WTC11 (cell line): ENCODE data around the gene ADNP2. TPM values are rescaled to one million over a fixed set of nuclear protein-coding genes. Genes with fewer than 3 reads are reported as not detected.

Experiments
- ATAC-seq: fragments of 200-7000 bp; cut with Tn5 transposase; 2 replicates; pipeline ENCODE4 v1.10.0; 2021; ENCODE audit warnings: mild to moderate bottlenecking, moderate library complexity
- CTCF ChIA-PET: fragments of 300-600 bp; sonication (Branson Sonifier 250); formaldehyde crosslinking; loops from one replicate; lab custom pipeline; 2021; ENCODE audit warnings: antibody characterized with exemption; lab: Charles Lee
- POLR2A ChIA-PET: fragments of 350-600 bp; sonication (Branson Sonifier 250); formaldehyde crosslinking; loops from one replicate; lab custom pipeline; 2021; ENCODE audit warnings: antibody characterized with exemption; lab: Charles Lee
- DNase-seq: peaks from one replicate; pipeline ENCODE4 v3.0.0; 2021; ENCODE audit warnings: low spot score
- H3K27ac Mint-ChIP-seq: 2 replicates; pipeline ENCODE4 v1.8.0; 2021; ENCODE audit warnings: mixed read lengths
- H3K27me3 Mint-ChIP-seq: 2 replicates; pipeline ENCODE4 v1.8.0; 2021; ENCODE audit warnings: low read depth, mild to moderate bottlenecking, moderate library complexity, mixed read lengths
- H3K36me3 Mint-ChIP-seq: 2 replicates; pipeline ENCODE4 v1.8.0; 2021; ENCODE audit warnings: mixed read lengths
- H3K4me1 Mint-ChIP-seq: 2 replicates; pipeline ENCODE4 v1.8.0; 2022; ENCODE audit warnings: mixed read lengths
- H3K4me3 Mint-ChIP-seq: 2 replicates; pipeline ENCODE4 v1.8.0; 2021; ENCODE audit warnings: mild to moderate bottlenecking, moderate library complexity, mixed read lengths
- H3K9me3 Mint-ChIP-seq: 2 replicates; pipeline ENCODE4 v1.8.0; 2021; ENCODE audit warnings: mixed read lengths
- ELF4 ChIP-seq: sonication (generic); formaldehyde crosslinking; IDR thresholded peaks from 2 replicates; pipeline ENCODE4 v1.8.1; 2022; ENCODE audit warnings: low read depth, mild to moderate bottlenecking, moderate library complexity, missing genetic modification reagents
- FOXP1 ChIP-seq: sonication (generic); formaldehyde crosslinking; IDR thresholded peaks from 2 replicates; pipeline ENCODE4 v1.8.0; 2022; ENCODE audit warnings: missing genetic modification reagents, mild to moderate bottlenecking, moderate library complexity, borderline replicate concordance
- GRHL2 ChIP-seq: fragments of 250-450 bp; sonication (Bioruptor Pico); IDR thresholded peaks from 2 replicates; pipeline ENCODE4 v1.8.0; 2022; ENCODE audit warnings: mild to moderate bottlenecking, moderate library complexity; ENCODE audit not compliant: insufficient replicate concordance, severe bottlenecking
- GTF2I ChIP-seq: fragments of 250-450 bp; sonication (Bioruptor Pico); conservative IDR thresholded peaks from 2 replicates; pipeline ENCODE4 v1.4.0; 2021; ENCODE audit warnings: mild to moderate bottlenecking
- HMGA2 ChIP-seq: fragments of 250-450 bp; sonication (Bioruptor Pico); IDR thresholded peaks from 2 replicates; pipeline ENCODE4 v1.4.0; 2021; ENCODE audit warnings: mild to moderate bottlenecking, moderate library complexity
- MXD4 ChIP-seq: fragments of 250-450 bp; sonication (Bioruptor Pico); IDR thresholded peaks from 2 replicates; pipeline ENCODE4 v1.8.0; 2021; ENCODE audit warnings: mild to moderate bottlenecking, moderate library complexity, borderline replicate concordance
- MYBL2 ChIP-seq: sonication (generic); formaldehyde crosslinking; IDR thresholded peaks from 2 replicates; pipeline ENCODE4 v1.8.1; 2023; ENCODE audit warnings: mild to moderate bottlenecking, moderate library complexity, missing genetic modification reagents
- NFYB ChIP-seq: sonication (generic); formaldehyde crosslinking; conservative IDR thresholded peaks from 2 replicates; pipeline ENCODE4 v1.8.0; 2022; ENCODE audit warnings: low read depth, missing genetic modification reagents
- NR1H2 ChIP-seq: sonication (generic); formaldehyde crosslinking; IDR thresholded peaks from 2 replicates; pipeline ENCODE4 v1.9.0; 2021; ENCODE audit warnings: mild to moderate bottlenecking, moderate library complexity, missing genetic modification reagents
- SOX15 ChIP-seq: fragments of 250-450 bp; sonication (Bioruptor Pico); IDR thresholded peaks from 2 replicates; pipeline ENCODE4 v1.9.0; 2021; ENCODE audit warnings: mild to moderate bottlenecking
- SP1 ChIP-seq: sonication (generic); formaldehyde crosslinking; conservative IDR thresholded peaks from 2 replicates; pipeline ENCODE4 v1.8.1; 2022; ENCODE audit warnings: missing genetic modification reagents
- TEAD4 ChIP-seq: sonication (generic); formaldehyde crosslinking; IDR thresholded peaks from 2 replicates; pipeline ENCODE4 v1.8.0; 2022; ENCODE audit warnings: mild to moderate bottlenecking, missing genetic modification reagents
- TP53 ChIP-seq: sonication (generic); formaldehyde crosslinking; IDR thresholded peaks from 2 replicates; pipeline ENCODE4 v1.8.1; 2023; ENCODE audit warnings: mild to moderate bottlenecking, missing genetic modification reagents
- ZNF396 ChIP-seq: fragments of 250-450 bp; sonication (Bioruptor Pico); IDR thresholded peaks from 2 replicates; pipeline ENCODE4 v1.8.0; 2021; ENCODE audit warnings: mild to moderate bottlenecking, moderate library complexity, borderline replicate concordance
- total RNA-seq: library from RNA; stranded (reverse); gene quantifications from 3 replicates; pipeline ENCODE4 v1.2.3, GENCODE V29; 2021
- TF ChIP-seq, protein P1 (sequence below): sonication (generic); formaldehyde crosslinking; IDR thresholded peaks from 2 replicates; pipeline ENCODE4 v1.8.1; 2023; ENCODE audit warnings: mild to moderate bottlenecking, missing genetic modification reagents, moderate library complexity
- TF ChIP-seq, protein P2 (sequence below): fragments of 250-450 bp; sonication (Bioruptor Pico); IDR thresholded peaks from 2 replicates; pipeline ENCODE4 v1.9.0; 2021; ENCODE audit warnings: mild to moderate bottlenecking
- TF ChIP-seq, protein P3 (sequence below): sonication (generic); formaldehyde crosslinking; IDR thresholded peaks from 2 replicates; pipeline ENCODE4 v1.8.0; 2022; ENCODE audit warnings: missing genetic modification reagents
- TF ChIP-seq, protein P4 (sequence below): sonication (generic); formaldehyde crosslinking; IDR thresholded peaks from 2 replicates; pipeline ENCODE4 v1.8.0; 2022; ENCODE audit warnings: mild to moderate bottlenecking, missing genetic modification reagents
- TF ChIP-seq, protein P5 (sequence below): sonication (generic); formaldehyde crosslinking; IDR thresholded peaks from 2 replicates; pipeline ENCODE4 v1.8.1; 2022; ENCODE audit warnings: mild to moderate bottlenecking, missing genetic modification reagents, moderate library complexity, borderline replicate concordance
- TF ChIP-seq, protein P6 (sequence below): fragments of 250-450 bp; sonication (Bioruptor Pico); IDR thresholded peaks from 2 replicates; pipeline ENCODE4 v1.9.0; 2021; ENCODE audit warnings: mild to moderate bottlenecking
- TF ChIP-seq, protein P7 (sequence below): sonication (generic); formaldehyde crosslinking; IDR thresholded peaks from 2 replicates; pipeline ENCODE4 v1.8.1; 2023; ENCODE audit warnings: mild to moderate bottlenecking, missing genetic modification reagents

Gene ADNP2
- total RNA-seq, 1 experiment from 2014 or later: 56.0 TPM

DNA sequence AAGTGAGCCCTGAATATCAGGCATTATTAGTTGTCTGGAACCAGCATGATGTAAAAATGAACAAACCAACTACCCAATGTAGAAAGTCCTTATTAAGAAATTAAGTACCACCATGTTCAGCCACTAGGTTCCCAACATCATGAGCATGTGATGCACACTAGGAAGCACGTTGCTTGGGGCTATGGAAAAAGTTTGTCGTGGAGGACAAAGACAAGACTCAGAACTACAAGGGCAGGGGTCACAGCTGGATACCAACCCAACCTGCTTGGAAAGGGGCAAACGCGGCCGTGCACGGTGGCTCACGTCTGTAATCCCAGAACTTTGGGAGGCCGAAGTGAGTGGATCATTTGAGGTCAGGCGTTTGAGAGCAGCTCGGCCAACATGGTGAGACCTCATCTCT is 64.0 kb downstream of the ADNP2 start:
- POLR2A ChIA-PET: interaction anchor here (0.7 kb wide), 1 partner anchor 64 kb away, joined by 3 read pairs; no protein-coding TSS in a partner anchor
- TF ChIP-seq TP53 (CRISPR knock-in tag): no peak
- TF ChIP-seq, protein P1, sequence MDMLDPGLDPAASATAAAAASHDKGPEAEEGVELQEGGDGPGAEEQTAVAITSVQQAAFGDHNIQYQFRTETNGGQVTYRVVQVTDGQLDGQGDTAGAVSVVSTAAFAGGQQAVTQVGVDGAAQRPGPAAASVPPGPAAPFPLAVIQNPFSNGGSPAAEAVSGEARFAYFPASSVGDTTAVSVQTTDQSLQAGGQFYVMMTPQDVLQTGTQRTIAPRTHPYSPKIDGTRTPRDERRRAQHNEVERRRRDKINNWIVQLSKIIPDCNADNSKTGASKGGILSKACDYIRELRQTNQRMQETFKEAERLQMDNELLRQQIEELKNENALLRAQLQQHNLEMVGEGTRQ: no peak
- TF ChIP-seq GTF2I (CRISPR knock-in tag): no peak
- no peak for TF ChIP-seq TEAD4 (CRISPR knock-in tag)
- TF ChIP-seq ELF4: no peak
- TF ChIP-seq NR1H2 (CRISPR knock-in tag): no peak
- no peak for TF ChIP-seq SP1 (CRISPR knock-in tag)
- no peak for TF ChIP-seq HMGA2
- DNase-seq (no peak), ATAC-seq (no peak)
- no peaks in the 10 kb centered on the region for H3K9me3 Mint-ChIP-seq
- 0 out of 2 replicates have a peak, but pooled peaks cover 4% of the 10 kb centered on the region for H3K27me3 Mint-ChIP-seq
- H3K4me3 Mint-ChIP-seq: no peak overlapping the region
- no peaks in the 10 kb centered on the region for H3K36me3 Mint-ChIP-seq
- CTCF ChIA-PET: interaction anchor here (0.6 to 1.2 kb wide), 5 partner anchors 25 to 85 kb away, joined by 3 to 6 read pairs (median 3); no protein-coding TSS in a partner anchor
- H3K4me1 Mint-ChIP-seq: no peaks in the 10 kb centered on the region; the same call in 1 of the 2 replicates
- H3K27ac Mint-ChIP-seq: no peak overlapping the region

DNA sequence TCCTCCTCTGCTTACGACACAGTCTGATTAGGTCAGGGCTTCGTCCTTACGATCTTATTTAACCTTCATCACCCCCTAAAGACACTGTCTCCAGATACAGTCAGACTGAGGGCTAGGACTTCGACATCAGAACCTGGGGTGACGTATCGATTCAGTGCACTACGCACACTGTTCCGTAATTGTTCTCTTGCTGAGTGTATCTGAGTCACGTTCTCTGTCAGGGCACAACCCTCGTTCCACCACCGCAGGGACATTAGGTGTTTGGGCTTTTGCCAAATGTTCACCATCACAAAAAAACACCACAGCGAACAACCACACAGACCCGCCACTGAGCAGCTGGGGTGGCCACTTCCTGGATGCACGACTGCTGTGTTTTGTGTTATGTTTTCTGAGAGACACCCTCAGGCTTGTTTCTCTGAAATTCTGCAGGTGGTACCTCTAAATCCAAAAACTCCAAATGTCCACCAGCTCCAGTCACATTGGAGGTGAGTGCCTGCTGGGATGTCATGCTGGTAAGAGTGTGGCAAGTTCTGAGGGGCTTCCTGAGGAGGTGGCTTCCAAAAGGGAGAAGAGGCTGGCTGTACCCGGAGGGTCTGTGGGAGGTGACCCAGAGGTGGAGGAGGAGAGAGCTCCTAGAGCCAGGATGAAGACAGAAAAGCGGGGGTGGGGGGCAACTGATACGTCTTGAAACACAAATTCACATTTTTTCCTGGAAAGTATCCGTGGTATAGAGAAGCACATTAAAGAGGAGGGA is 66.6 kb downstream of the ADNP2 start:
- DNase-seq (no peak), ATAC-seq (no peak)
- H3K27ac Mint-ChIP-seq: no peak overlapping the region
- no peak overlapping the region for H3K4me3 Mint-ChIP-seq
- H3K4me1 Mint-ChIP-seq: no peaks in the 10 kb centered on the region; the same call in 1 of the 2 replicates
- no peaks in the 10 kb centered on the region for H3K9me3 Mint-ChIP-seq
- ChIA-PET POLR2A (no interaction called here), CTCF (interaction anchor here (1.4 to 1.6 kb wide), 2 partner anchors 16 to 25 kb away, joined by 4 to 10 read pairs; no protein-coding TSS in a partner anchor)
- H3K36me3 Mint-ChIP-seq: no peaks in the 10 kb centered on the region
- H3K27me3 Mint-ChIP-seq: 0 out of 2 replicates have a peak, but pooled peaks cover 4% of the 10 kb centered on the region
- TF ChIP-seq, protein P2, sequence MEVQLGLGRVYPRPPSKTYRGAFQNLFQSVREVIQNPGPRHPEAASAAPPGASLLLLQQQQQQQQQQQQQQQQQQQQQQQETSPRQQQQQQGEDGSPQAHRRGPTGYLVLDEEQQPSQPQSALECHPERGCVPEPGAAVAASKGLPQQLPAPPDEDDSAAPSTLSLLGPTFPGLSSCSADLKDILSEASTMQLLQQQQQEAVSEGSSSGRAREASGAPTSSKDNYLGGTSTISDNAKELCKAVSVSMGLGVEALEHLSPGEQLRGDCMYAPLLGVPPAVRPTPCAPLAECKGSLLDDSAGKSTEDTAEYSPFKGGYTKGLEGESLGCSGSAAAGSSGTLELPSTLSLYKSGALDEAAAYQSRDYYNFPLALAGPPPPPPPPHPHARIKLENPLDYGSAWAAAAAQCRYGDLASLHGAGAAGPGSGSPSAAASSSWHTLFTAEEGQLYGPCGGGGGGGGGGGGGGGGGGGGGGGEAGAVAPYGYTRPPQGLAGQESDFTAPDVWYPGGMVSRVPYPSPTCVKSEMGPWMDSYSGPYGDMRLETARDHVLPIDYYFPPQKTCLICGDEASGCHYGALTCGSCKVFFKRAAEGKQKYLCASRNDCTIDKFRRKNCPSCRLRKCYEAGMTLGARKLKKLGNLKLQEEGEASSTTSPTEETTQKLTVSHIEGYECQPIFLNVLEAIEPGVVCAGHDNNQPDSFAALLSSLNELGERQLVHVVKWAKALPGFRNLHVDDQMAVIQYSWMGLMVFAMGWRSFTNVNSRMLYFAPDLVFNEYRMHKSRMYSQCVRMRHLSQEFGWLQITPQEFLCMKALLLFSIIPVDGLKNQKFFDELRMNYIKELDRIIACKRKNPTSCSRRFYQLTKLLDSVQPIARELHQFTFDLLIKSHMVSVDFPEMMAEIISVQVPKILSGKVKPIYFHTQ: no peak
- TF ChIP-seq, protein P3, sequence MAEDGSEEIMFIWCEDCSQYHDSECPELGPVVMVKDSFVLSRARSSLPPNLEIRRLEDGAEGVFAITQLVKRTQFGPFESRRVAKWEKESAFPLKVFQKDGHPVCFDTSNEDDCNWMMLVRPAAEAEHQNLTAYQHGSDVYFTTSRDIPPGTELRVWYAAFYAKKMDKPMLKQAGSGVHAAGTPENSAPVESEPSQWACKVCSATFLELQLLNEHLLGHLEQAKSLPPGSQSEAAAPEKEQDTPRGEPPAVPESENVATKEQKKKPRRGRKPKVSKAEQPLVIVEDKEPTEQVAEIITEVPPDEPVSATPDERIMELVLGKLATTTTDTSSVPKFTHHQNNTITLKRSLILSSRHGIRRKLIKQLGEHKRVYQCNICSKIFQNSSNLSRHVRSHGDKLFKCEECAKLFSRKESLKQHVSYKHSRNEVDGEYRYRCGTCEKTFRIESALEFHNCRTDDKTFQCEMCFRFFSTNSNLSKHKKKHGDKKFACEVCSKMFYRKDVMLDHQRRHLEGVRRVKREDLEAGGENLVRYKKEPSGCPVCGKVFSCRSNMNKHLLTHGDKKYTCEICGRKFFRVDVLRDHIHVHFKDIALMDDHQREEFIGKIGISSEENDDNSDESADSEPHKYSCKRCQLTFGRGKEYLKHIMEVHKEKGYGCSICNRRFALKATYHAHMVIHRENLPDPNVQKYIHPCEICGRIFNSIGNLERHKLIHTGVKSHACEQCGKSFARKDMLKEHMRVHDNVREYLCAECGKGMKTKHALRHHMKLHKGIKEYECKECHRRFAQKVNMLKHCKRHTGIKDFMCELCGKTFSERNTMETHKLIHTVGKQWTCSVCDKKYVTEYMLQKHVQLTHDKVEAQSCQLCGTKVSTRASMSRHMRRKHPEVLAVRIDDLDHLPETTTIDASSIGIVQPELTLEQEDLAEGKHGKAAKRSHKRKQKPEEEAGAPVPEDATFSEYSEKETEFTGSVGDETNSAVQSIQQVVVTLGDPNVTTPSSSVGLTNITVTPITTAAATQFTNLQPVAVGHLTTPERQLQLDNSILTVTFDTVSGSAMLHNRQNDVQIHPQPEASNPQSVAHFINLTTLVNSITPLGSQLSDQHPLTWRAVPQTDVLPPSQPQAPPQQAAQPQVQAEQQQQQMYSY (CRISPR knock-in tag): no peak
- no peak for TF ChIP-seq MYBL2 (CRISPR knock-in tag)
- TF ChIP-seq, protein P4, sequence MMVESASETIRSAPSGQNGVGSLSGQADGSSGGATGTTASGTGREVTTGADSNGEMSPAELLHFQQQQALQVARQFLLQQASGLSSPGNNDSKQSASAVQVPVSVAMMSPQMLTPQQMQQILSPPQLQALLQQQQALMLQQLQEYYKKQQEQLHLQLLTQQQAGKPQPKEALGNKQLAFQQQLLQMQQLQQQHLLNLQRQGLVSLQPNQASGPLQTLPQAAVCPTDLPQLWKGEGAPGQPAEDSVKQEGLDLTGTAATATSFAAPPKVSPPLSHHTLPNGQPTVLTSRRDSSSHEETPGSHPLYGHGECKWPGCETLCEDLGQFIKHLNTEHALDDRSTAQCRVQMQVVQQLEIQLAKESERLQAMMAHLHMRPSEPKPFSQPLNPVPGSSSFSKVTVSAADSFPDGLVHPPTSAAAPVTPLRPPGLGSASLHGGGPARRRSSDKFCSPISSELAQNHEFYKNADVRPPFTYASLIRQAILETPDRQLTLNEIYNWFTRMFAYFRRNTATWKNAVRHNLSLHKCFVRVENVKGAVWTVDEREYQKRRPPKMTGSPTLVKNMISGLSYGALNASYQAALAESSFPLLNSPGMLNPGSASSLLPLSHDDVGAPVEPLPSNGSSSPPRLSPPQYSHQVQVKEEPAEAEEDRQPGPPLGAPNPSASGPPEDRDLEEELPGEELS (CRISPR knock-in tag): no peak
- TF ChIP-seq, protein P5, sequence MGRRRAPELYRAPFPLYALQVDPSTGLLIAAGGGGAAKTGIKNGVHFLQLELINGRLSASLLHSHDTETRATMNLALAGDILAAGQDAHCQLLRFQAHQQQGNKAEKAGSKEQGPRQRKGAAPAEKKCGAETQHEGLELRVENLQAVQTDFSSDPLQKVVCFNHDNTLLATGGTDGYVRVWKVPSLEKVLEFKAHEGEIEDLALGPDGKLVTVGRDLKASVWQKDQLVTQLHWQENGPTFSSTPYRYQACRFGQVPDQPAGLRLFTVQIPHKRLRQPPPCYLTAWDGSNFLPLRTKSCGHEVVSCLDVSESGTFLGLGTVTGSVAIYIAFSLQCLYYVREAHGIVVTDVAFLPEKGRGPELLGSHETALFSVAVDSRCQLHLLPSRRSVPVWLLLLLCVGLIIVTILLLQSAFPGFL (CRISPR knock-in tag): no peak
- TF ChIP-seq FOXP1 (CRISPR knock-in tag): no peak
- no peak for TF ChIP-seq NFYB (CRISPR knock-in tag)
- no peak for TF ChIP-seq ZNF396 (CRISPR knock-in tag)
- TF ChIP-seq, protein P6, sequence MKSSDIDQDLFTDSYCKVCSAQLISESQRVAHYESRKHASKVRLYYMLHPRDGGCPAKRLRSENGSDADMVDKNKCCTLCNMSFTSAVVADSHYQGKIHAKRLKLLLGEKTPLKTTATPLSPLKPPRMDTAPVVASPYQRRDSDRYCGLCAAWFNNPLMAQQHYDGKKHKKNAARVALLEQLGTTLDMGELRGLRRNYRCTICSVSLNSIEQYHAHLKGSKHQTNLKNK: no peak
- TF ChIP-seq SOX15 (CRISPR knock-in tag): no peak
- TF ChIP-seq, protein P7, sequence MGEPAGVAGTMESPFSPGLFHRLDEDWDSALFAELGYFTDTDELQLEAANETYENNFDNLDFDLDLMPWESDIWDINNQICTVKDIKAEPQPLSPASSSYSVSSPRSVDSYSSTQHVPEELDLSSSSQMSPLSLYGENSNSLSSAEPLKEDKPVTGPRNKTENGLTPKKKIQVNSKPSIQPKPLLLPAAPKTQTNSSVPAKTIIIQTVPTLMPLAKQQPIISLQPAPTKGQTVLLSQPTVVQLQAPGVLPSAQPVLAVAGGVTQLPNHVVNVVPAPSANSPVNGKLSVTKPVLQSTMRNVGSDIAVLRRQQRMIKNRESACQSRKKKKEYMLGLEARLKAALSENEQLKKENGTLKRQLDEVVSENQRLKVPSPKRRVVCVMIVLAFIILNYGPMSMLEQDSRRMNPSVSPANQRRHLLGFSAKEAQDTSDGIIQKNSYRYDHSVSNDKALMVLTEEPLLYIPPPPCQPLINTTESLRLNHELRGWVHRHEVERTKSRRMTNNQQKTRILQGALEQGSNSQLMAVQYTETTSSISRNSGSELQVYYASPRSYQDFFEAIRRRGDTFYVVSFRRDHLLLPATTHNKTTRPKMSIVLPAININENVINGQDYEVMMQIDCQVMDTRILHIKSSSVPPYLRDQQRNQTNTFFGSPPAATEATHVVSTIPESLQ: no peak
- TF ChIP-seq GRHL2 (CRISPR knock-in tag): no peak
- no peak for TF ChIP-seq ELF4
- no peak for TF ChIP-seq TEAD4 (CRISPR knock-in tag)
- no peak for TF ChIP-seq MXD4 (CRISPR knock-in tag)
